Activated T-cell treated with anti-CD3 and anti-CD28 coated beads for 1 hour (primary cell): Measurements from ENCODE around the gene PROCA1.
A peak's percentile ranks its signal among the peaks of the same experiment; 100 is the strongest.
"Not testable (repeated sequence)": the region's sequence is repeated elsewhere in the genome, so short reads cannot be mapped to it uniquely, and the experiment has no call there.

Experiments used
- DNase-seq: peaks from one replicate; pipeline ENCODE4 v3.0.0-alpha.2; 2020; ENCODE audit warnings: low read depth

The PROCA1 gene

GRCh38 chr17:28725660-28726225 is 14.1 kb upstream of the PROCA1 start:
- DNase-seq = peak; percentile 17

DNA sequence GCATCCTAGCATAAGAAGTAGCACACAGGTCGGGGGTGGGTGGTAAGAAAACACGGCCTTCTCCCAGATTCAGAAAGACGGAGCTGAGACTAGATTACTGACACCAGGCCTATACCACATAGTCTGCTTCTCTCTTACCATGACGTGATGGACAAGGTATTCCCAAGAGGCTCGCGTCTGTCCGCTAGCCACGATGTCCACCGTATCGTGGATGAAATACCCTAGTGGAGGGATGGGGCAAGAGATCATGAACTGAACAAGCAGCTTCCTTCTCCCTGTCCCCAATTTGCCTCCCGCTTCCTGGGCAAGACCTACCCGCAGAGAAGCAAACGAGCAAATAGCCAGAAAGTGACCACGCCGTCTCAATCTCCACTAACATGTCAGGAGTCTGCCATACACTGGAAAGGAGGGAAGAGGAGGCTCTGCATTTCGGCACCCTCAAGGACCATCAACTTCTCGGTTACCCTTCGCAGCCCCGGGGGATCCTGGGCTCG is 13.5 kb upstream of the PROCA1 start:
- DNase-seq = no peak

- DNase-seq = no peak
These were observed 12.9 kb upstream of the PROCA1 start for GRCh38 chr17:28724500-28725165.

DNA sequence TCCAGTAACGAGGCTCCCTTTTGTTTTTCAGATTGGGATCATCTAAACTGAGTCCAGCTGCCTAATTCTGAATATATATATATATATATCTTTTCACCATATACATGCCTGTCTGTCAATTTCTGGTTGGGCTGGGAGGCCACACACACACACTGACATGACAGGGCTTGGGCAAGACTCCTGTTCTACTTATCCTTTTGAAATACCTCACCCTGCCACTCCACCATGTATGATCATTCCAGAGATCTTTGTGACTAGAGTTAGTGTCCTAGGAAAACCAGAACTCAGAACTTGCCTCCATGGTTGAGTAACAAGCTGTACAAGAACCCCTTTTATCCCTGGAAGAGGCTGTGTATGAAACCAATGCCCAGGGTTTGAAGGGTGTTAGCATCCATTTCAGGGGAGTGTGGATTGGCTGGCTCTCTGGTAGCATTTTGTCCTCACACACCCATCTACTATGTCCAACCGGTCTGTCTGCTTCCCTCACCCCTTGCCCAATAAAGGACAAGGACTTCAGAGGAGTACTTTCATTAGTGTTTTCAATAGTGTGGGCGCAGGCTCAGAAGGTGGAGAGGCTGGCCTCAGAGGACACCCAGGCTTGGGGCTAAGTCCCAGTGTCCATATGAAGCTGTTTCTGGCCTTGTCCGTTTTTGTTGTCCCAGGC is 12.3 kb upstream of the PROCA1 start:
- DNase-seq = not testable (repeated sequence)

DNA sequence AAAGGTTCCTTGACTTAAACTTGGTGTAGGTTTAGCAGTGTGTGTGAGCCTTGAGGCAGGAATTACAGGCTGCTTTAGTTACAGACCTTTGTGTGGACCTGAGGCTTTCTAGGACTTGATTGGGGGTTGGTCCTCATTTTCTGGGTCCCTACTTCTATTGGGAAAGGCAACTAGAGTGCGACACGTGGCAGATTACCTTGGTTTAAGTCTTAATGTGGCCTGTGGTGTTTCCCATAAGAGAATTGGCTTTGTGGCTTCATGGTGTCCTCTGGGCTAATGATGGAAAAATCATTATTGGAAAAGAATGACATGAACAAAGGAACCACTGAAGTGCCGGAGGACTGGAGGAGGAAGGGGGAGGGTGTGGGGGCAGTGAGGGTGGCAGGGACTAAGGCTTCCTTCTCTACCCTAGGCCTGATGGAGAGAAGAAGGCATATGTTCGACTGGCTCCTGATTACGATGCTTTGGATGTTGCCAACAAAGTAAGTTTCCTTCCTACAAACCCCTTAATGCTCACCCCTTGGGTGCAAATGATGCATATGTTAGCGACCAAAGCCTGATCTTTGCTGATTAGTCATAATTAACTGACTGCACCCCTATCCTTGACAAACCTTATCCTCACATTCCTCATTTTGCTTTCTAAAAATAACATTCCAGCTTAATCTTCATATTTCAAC is 11.6 kb upstream of the PROCA1 start:
- no peak for DNase-seq

GRCh38 chr17:28722417-28723158 is 10.9 kb upstream of the PROCA1 start:
- DNase-seq = no peak

GRCh38 chr17:28720997-28721329 is 9.3 kb upstream of the PROCA1 start:
- not testable (repeated sequence) for DNase-seq

GRCh38 chr17:28720247-28720996 is 8.7 kb upstream of the PROCA1 start:
- no peak for DNase-seq

DNA sequence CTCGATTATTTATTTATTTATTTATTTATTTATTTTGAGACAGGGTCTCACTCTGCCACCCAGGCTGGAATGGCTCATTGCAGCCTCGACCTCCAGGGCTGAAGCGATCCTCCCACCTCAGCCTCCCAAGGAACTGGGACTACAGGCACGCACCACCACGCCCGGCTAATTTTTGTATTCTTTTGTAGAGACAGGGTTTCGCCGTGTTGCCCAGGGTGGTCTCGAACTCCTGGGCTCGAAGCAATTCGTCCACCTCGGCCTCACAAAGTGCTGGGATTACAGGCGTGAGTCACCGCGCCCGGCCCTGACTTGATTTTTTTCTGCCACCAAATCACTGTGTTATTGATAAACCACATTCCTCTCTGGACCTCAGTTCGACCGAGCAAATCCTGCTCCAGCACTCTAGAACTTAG is 7.3 kb upstream of the PROCA1 start:
- no peak for DNase-seq

DNA sequence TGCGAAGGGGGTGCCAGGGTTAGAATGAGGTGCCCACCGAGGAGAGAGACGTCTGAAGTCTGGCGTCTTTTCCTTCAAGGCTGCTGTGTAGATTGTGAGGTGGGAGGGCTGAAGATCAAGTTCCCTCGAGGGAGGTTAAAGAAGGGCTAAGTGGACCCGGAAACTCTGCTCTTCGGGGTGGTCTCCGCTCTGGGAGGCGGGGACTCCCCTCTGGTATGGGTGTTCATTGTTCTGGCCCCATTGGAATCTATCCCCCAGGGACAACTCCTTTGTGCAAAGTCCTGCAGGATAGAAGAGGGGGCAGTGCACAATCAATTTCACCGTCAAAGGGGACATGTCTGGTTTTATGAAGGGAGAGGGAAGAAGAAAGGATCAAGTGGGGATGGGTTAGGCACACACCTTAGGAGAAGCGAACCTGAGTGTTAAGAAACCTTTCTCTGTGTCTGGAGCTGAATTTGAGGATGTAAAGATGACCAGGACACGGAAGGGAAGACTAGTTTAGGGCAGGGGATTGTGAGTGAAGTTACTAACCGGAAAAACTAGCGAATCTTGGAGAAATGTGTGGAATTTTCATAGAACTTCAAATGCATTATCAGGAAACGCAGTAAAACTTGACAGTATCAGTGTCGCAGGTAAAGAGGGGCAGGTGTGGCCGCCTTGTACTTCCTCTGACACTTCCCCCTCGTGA is 6.8 kb upstream of the PROCA1 start:
- no peak for DNase-seq

DNA sequence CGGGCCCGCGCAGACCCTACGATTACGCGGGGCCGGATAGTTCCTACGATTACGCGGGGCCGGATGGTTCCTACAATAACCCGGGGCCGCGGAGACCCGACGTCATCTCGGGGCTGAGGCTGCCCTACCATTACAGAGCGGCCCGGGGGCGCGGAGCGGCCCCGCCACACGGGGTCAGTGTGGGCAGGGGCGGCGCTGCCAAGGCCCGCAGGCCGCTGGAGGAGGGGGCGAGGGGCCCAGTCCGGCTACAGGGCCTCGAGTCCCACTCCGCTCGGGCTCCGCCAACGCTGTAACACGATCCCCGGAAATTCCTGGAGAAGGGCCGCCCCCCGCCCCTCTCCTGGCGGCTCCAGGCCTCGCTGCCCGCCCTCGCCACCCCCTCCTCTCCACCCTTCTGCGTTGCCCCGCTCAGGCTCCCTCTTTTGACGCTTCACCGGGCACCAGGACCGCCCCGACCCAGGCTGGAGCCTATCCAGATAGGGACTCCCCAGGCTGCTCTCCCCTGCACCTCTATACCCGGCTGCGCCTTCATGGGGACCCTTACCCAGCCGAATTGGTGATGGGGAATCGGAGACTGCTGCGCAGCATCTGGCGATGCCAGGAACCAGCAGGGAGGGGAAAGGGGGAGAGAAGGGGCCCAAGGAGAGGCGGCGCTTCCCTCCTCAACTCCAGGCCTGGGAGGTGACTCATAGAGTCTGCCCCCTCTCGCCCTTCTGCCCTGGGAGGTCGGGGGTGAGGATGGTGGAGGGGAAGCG is 6.1 kb upstream of the PROCA1 start, which contains the start of gene RAB34:
Gene RAB34 (minus strand): TSS at position 291 of the 755 bp plus-strand sequence. CDS start 602 bp downstream, outside the sequence.
- no peak for DNase-seq

GRCh38 chr17:28716740-28717577 is 5.3 kb upstream of the PROCA1 start:
- DNase-seq = no peak

DNA sequence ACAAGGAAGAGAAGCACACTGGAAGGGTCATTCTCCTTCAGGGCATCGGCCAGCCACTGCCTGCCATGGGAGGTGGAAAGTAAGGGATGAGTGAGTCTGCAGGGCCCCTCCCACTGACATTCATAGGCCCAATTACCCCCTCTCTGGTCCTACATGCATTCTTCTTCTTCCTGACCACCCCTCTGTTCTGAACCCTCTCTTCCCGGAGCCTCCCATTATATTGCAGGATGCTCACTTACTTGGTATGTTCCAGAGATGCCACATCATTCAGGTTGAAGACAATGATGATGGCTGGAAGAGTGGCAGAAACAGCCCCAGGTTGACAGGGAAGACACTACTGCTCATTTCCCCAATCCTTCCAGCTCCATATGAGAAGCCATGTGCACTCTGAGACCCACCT is 3.5 kb upstream of the PROCA1 start:
- no peak for DNase-seq

DNA sequence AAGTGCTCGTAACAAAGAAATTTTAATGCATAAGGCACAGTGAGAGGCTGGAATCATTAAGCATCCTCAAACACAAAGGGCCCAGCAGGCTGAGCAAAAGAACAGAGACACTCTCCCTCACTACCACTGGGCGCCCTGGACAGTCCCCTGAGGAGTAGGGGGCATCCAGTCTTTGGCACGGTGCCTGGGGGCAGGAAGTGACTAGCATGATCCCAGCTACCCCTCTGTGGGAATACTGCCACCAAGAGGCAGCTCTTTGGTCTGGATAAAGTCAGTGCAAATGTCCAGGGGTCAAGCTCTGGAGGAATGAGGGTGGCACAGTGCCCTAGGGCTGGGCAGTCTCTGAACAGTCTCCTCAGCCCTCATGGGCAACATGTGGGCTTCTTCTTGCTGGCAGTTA is 2.6 kb upstream of the PROCA1 start:
- no peak for DNase-seq

DNA sequence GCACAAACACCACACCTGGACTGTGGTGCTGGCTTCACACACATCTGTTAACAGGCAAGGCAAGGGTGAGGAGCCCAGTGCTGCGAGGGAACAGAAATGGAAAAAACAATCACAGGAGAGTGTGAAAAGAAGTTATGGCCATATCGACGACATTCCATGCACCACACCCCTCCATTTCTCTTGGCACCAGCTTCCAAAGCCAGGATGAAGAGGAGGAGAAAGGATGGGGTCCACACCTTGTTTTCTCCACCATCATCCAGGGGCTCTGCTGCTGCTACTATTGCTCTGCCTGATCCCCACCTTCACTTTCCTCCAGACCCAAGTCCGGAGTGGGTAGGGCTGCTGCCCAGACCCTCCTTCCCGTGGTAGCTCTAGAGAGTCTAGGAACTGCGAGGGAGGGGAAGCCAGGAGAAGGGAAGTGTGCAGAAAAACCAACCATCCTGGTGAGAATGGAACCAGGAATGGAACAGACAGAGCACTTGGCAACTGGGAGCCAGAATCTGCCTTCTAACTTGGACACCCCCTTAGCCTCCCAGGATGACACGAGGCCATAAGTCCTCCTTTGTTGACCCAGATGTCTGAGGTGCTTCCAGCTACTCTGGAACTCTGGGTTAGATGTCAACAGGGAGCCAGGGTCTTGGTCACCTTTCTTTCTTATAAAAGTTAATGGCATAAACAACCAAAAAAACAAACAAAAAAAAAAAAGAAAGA is 1.2 kb upstream of the PROCA1 start:
- DNase-seq = no peak

DNA sequence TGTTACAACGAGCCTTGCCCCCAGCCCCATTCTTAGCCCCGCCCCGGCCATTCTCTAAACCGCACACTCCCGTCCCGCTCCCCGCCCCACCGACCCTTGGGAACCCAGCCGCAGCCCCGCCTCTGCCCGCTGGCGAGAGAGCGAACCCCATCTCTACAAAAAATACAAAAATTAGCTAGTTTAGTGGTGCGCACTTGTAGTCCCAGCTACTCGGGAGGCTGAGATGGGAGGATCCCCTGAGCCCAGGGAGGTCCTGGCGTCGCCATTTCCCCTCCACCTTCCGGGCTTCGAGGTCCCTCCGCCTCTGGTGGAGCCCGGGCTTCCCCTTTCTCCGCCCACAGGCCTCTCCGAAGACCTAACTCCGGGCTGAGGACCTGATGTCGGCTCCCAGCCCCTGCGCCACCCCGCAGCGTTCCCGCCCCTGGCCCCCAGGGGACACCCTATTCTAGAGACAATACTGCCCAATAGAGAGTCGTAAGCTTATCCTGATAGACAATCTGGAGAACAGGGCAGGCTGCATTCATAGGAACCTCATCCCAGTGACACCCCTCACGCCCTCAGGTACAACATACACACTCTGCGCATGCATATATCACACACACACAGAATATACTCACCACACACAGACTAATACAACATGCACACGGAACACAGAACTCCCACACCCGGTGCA is 480 bp upstream of the PROCA1 start:
- DNase-seq = no peak

DNA sequence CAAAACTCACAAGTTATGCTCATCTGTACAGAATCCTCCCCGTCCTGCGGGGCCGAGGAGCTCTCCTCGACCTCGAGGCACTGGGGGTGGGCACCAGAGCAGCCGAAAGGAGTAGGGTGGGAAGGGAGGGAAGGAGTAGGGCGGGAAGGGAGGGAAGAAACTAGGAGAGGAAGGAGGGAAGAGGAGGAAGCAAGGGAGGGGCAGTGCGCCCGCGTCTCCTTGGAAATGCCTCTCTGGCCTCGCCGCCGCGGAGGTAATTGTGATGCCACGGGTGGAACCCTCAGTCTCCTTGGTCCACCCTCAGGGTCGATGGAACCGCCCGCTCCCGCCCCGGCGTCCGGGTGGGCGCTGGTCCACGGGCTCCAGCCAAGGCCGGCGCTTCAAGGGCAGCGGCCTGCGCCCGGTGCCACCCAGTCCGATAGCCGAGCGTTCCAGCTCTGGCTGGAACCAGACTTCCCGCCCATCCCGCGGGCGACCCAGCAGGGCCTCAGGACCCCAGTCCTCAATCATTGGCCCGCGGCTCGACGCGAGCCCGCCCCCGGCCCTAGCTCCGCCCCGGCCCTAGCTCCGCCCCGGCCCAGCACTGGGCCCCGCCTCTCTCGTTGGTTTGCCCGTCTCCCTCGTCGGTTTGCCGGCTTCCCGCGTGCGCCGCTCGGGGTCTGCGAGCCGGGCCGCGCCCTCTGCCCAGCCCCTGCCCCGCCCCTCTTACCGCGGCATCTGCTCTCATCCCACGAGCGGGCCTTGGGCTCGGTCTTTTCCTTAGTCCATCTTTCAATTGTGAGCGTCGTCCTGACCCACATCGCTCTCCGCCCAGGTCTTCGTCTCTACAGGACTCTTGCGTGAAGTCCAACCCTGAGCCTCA is 596 bp downstream of the PROCA1 start:
- peak; percentile 86 for DNase-seq
